ENCODE data around the gene GPR137B. TPM values are rescaled to one million over a fixed set of nuclear protein-coding genes. Genes with fewer than 3 reads are reported as not detected.

GPR137B gene, protein sequence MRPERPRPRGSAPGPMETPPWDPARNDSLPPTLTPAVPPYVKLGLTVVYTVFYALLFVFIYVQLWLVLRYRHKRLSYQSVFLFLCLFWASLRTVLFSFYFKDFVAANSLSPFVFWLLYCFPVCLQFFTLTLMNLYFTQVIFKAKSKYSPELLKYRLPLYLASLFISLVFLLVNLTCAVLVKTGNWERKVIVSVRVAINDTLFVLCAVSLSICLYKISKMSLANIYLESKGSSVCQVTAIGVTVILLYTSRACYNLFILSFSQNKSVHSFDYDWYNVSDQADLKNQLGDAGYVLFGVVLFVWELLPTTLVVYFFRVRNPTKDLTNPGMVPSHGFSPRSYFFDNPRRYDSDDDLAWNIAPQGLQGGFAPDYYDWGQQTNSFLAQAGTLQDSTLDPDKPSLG
- polyA plus RNA-seq (2013, experiment 1 of 2; ENCODE audit: insufficient read length): 7.9 TPM
- polyA plus RNA-seq (2013, experiment 2 of 2; ENCODE audit: insufficient read length): 11.5 TPM

DNA sequence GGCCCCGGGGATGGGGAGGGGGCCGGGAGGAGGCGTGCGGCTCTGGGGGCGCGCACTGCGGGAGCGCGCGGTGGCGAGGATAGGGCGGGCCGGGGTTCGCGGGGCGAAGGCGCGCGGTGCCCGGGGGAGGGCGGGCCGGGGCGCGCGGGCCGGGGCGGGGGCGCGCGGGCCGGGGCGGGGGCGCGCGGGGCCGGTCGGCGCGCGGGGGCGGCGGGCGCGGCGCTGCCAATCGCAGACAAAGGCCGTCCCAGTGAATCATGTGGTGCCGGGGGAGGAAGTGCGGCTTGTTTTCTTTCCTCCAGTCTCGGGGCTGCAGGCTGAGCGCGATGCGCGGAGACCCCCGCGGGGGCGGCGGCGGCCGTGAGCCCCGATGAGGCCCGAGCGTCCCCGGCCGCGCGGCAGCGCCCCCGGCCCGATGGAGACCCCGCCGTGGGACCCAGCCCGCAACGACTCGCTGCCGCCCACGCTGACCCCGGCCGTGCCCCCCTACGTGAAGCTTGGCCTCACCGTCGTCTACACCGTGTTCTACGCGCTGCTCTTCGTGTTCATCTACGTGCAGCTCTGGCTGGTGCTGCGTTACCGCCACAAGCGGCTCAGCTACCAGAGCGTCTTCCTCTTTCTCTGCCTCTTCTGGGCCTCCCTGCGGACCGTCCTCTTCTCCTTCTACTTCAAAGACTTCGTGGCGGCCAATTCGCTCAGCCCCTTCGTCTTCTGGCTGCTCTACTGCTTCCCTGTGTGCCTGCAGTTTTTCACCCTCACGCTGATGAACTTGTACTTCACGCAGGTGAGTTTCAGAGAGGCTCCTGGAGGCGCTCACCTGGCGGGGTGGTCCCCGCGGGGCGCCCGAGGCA lies at the start of gene GPR137B:
Gene GPR137B, plus strand, starts transcription at position 287 of the 851 bp plus-strand sequence. Its CDS starts 84 bp downstream, at position 371.
- peak; percentile 44 for DNase-seq

DNA sequence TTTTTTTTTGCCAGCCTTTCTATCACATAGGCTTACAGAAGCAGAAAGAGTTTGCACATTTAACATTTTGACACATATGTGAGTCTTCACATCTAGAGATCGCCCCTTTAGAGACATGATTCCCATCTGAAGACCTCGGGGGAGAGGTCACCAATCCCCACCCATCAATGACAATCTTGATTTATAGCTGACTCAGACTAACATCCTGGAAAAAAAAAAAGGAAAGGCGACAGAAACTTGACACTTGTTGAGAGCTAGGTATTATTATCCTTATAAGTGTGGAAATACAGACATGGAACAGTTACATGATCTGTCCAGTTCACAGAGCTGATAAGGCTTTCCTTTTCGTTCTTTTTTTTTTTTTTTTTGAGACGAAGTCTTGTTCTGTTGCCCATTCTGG lies 49.4 kb upstream of the GPR137B start:
- no peak for DNase-seq

DNA sequence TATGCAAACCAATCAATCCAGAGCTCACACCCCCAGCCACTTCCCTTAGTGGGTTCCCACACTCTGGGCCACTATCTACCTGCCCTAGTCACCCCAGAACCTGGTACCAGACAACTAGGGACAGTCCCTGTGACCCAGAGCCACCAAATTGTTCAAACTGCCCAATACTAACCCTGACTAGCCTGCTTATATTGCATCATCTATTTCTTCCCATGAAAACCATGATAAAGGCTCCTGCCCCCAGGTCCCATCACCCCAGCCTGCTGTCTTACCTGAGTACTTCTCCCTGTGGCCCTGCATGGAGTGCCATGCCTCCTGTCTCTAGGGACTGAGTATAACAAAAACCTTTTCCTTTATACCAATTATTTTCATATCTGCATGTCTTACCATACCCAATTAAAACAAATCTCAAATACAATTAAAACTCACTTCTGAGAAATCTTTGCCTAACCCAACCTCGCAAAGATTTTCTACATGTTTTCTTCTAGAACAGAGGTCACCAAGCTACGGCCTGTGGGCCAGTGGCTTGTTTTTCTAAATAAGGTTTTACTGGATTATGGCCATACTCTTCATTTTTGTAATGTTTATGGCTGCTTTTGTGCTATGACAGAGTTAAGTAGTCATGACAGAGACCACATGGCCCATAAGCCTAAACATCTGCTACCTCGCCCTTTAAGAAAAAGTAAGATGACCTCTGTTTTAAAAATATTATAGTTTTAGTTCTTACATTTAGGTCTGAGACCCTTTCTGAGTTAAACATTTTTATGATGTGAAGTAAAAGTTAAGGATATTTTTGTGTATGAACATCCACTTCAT lies 46.4 kb upstream of the GPR137B start:
- no peak for DNase-seq

DNA sequence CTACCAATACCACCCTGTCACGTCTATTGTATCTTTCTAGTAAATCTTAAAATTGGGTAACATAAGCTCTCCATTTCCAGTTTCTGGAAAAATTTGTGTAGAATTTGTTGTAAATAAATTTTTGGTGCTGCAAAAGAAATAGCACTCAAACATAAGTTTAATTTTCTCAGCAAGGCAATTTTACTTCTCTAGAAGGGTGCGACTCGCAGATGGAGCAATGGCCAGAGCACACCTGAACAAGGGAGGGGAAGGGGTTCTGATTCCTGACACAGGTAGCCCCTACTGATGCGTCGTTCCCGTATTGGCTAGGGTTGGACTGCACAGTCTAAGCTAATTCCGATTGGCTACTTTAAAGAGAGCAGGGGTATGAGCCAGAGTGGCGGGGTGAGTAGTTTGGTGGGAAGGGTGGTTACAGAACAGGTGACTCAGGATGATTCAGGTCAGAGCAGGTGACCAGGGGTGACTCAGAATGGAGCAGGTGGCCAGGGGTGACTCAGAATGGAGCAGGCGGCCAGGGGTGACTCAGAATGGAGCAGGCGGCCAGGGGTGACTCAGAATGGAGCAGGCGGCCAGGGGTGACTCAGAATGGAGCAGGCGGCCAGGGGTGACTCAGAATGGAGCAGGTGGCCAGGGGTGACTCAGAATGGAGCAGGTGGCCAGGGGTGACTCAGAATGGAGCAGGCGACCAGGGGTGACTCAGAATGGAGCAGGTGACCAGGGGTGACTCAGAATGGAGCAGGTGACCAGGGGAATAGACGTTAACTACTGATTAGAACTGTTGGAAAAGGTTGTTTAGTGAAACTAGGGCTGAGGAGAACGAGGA lies 45.5 kb upstream of the GPR137B start:
- DNase-seq: peak; percentile 56

DNA sequence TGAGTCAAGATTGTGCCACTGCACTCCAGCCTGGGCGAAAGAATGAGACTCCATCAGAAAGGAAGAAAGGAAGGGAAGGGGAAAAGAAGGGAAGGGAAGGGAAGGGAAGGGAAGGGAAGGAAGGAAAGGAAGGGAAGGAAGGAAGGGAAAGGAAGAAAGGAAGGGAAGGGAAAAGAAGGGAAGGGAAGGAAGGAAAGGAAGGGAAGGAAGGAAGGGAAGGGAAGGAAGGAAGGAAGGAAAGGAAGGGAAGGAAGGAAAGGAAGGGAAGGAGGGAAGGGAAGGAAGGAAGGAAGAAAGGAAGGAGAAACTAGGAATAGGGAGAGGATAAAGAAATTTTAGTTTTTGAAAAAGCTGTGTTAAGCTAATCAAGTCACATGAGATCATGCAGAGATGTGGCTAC lies 44.1 kb upstream of the GPR137B start:
- DNase-seq: no peak

DNA sequence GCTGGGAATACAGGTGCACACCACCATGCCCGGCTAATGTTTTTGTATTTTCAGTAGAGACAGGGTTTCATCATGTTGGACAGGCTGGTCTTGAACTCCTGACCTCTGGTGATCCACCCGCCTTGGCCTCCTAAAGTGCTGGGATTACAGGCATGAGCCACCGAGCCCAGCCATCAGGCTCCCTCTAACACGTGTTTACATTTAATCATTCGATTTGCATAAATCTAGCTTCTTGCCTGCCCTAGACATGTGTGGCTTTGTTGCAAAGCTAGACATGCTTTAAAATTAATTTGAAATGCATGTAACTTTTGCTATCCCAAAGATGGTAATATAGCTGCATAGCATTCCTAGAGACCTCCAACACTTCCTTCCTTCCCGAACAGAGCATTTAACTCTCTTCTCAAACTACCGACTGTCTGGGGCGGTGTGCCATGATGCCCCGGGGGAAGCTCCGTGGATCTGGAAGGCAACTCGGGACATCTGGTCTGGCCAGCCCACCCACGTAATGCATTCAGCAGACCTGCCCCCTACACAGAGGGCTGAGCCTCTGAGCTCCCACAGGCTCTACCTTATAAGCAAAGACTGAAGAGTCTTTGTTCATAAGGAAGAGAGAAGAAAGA lies 42.9 kb upstream of the GPR137B start:
- peak; percentile 13 for DNase-seq

DNA sequence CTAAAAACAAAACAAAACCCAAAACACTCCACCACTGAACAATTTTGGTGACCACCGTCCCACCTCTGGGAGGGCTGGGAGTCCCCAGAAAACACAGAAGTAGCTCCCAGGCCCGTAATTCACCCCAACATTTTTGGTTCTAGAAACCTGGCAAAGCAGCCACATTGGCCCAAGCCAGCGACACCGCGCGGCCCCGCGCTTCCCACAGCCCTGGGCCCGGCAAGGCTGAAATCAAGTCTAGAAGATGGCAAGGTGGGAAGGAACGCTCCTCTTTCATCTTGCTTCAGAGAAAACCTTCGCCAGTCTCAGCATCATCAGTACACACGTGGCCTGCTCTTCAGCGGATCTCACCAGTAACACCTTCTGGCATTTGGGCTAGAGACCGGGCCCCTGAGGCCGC lies 41.5 kb upstream of the GPR137B start:
- no peak for DNase-seq

DNA sequence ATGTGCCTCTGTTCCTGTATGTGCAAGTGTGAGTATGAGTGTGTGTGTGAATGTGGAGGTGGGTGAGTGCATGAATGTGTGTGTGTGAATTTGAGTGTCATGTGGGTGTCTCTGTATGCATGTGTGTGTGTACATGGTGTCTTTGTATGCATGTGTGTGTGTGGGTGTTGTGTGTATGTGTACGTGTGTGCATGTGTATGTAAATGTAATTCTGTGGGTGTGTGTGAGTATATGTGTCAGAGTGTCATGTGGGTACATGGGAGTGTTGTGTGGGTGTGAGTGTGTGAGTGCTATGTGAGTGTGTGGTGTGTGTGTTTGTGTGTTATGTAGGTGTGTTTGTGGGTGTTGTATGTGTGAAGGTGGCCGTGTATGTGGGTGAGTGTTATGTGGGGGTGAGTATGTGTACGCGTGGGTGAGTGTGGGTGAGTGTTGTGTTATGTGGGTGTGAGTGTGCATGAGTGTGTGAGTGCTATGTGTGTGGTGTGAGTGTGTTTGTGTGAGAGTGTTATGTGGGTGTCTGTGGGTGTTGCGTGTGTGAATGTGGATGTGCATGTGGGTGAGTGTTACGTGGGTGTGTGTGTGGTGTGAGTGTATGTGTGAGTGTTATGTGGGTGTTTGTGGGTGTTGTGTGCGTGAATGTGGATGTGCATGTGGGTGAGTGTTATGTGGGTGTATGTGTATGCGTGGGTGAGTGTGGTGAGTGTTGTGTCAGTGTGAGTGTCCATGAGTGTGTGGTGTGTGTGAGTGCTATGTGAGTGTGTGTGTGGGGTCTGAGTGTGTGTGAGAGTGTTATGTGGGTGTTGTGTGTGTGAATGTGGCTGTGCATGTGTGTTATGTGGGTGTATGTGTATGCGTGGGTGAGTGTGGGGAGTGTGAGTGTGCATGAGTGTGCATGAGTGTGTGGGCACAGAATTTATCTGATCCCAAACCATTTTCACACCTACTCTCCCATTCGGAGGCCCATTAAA lies 40.8 kb upstream of the GPR137B start:
- no peak for DNase-seq

DNA sequence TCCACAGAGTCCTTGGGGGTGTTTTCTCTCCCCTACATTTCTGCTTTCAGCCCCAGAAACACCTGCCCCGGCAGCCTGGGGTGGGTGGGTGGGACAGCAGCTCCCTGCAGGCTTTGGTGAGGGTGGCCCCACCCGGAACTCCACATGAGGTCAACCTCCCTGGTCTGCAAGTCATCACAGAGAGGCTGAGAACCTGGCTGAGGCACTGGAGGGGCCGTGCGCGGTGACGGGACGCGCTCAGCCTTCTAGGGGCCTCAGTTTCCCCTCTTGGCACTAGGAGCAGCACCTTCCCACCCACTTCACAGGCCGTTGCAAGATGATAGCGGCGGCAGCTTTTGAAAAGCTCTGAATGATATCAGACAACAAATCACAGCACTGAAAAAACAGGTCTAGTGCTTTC lies 39.7 kb upstream of the GPR137B start:
- DNase-seq: no peak

DNA sequence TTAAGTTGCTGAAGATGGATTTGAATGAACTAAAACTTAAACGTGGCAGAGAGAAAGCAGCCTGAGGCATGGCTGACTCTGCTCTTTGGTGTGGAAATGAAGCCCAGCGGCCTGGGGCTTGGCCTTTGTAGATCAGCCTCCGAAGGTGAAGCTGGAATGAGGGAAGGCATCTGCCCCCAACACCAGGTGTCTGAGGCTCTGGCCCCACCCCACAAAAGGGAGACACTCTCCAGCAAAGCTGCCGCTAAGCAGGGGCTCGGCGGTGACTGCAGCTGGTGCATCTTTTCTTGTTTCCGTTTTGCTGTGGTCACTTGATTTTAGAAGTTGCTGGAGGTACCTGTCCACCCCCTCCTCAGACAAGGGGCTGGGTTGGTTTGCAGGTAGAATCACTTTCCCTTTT lies 39.3 kb upstream of the GPR137B start:
- no peak for DNase-seq

DNA sequence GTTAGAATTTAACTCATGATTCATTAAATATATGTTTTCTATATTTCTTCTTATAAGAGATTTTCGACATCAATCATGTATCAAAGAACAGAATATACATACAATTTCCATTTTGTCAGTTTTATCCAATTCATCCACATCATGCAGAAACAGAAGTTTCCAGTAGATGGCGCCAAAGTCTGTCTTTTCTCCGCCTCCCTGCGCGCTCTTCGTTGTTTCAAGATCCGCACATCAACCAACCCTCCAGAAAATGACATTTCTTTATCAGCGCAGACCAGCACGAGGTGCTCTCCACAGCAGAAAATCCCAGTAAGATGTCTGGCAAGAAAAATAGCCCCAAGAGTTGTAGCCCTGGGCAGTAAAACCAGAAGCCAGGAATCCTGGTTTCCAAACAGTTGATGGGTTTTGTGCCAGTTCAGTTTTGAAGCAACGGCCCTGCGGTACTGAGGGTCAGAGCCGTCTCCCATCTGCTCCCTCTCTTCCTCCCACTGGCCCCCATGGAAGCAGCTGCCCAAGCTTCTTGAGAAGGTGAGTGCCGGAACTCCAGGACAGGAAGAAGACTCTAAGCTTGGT lies 38.6 kb upstream of the GPR137B start:
- DNase-seq: peak; percentile 55

DNA sequence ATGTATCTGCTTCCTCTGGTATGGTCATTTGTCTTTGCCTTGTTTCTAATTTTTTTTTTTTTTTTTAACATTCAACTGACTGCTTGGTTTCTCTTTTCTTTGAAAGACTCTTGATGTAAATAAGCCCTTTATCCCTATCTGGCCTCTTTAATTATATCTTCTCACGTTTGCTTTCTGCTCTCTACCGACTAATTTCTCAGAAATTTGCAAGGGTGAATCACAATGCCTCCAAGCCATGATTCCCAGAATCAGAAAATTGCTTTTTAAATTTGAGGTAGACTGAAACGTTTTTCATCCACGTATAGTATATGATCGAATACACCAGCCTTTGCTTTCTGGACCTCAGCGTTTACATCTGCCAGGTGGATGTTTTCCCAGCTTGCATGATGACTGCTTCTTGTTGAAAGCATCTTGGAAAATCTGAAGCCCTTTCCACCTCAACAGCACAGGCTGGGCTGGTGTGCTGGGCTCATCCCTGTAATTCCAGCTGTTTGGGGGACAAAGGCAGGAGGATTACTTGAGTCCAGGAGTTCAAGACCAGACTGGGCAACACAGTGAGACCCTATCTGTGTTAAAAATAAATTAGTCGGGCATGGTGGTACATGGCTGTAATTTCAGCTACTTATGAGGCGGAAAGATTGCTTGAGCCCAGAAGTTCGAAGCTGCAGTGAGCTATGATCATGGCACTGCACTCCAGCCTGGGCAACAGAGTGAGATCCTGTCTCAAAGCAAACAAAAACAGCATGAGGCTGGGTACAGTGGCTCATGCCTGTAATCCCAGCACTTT lies 35.0 kb upstream of the GPR137B start:
- DNase-seq: no peak

DNA sequence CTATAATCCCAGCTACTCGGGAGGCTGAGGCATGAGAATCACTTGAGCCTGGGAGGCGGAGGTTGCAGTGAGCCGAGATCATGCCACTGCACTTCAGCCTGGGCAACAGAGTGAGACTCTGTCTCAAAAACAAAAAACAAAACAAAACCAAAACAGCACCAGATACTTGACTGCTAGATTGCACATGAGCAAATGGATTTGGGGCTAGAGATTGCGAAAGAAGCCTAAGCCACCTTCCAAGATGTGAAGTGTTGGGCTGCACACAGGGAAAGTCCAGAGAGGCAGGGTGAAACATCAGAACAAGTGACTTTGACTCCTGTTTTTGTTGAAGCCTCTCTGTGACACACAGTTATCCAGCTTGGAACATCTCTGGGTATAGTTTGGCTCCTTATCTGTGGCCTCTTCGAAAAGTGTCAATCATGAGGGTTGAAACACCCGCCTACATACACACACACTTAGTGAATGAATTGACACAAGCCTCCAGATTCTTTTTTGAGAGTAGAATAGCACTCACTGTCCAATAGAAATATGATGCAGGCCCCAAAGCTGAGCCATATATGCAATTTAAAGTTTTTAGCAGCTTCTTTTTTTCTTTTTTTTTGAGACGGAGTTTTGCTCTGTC lies 34.2 kb upstream of the GPR137B start:
- no peak for DNase-seq

DNA sequence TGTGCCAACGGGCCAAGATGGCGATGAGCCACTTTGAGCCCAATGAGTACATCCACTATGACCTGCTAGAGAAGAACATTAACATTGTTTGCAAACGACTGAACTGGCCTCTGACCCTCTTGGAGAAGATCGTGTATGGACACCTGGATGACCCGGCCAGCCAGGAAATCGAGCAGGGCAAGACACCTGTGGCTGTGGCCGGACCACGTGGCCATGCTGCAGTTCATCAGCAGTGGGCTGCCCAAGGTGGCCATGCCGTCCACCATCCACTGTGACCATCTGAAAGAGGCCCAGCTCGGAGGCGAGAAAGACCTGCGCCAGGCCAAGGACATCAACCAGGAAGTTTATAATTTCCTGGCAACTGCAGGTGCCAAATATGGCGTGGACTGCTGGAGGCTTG lies 32.2 kb upstream of the GPR137B start:
- DNase-seq: no peak

DNA sequence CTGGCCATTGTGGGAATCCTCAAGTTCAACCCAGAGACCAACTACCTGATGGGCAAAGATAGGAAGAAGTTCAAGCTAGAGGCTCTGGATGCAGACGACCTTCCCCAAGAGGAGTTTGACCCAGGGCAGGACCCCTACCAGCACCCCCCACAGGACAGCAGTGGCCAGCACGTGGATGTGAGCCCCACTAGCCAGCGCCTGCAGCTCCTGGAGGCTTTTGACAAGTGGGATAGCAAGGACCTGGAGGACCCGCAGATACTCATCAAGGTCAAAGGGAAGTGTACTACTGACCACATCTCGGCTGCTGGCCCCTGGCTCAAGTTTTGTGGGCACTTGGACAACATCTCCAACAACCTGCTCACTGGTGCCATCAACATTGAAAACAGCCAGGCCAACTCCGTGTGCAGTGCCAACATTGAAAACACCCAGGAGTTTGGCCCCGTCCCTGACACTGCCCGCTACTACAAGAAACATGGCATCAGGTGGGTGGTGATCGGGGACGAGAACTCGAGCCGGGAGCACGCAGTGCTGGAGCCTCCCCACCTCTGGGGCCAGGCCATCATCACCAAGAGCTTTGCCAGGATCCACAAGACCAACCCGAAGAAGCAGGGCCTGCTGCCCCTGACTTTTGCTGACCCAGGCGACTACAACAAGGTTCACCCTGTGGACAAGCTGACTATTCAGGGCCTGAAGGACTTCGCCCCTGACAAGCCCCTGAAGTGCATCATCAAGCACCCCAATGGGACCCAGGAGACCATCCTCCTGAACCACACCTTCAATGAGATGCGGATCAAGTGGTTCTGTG lies 30.6 kb upstream of the GPR137B start:
- DNase-seq: no peak

DNA sequence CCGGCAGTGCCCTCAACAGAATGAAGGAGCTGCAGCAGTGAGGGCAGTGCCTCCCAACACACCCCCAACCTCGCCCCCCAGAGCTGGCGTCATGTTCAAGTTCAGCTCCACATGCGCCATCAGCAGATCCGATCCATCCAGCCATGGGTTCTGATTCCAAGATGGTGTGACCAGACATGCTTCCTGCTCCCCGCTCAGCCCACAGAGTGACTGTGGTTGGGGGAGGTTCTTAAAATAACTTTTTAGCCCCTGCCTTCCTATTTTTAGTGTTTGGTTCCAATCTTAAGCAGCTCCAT lies 30.1 kb upstream of the GPR137B start:
- DNase-seq: no peak

DNA sequence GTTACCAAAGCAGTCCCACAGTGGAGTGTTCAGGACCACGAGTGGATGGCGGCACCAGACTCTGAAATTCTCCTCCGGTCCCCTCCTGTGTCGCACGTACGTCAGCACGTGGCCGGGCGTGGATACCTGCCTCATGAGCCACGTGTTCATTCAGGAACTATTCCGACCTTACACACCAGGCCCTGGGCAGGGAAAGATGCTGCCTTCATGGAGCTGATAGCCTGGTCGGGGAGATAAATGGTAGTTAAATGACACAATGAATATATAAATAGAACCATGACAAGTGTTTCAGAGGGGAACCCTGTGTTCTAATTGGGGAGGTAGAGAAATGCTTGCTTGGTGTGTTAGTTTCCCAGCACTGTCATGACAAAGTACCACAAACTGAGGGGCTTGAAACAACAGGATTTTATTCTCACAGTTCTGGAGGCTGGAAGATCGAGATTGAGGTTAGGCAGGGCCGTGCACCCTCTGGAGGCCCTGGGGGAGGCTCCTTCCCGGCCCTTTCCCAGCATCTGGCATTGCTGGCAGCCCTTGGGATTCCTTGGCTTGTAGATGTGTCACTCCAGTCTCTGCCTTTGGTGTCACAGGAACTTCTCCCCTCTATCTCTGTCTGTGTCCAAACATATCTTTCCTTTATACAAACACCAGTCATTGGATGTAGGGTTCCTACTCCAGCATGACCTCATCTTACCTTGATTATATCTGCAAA lies 28.9 kb upstream of the GPR137B start:
- DNase-seq: no peak

Measured in fibroblast of skin of back (primary cell).